GM18907 (cell line): Measurements from ENCODE around the gene CUBN.
A peak's percentile ranks its signal among the peaks of the same experiment; 100 is the strongest.
"Not testable (repeated sequence)": the region's sequence is repeated elsewhere in the genome, so short reads cannot be mapped to it uniquely, and the experiment has no call there.

Experiments
- ATAC-seq: cut with Tn5 transposase; IDR thresholded peaks from one replicate; pipeline ENCODE4 v1.9.1; 2021; ENCODE audit warnings: mild to moderate bottlenecking, moderate library complexity; ENCODE audit not compliant: unreplicated experiment

Gene CUBN

DNA sequence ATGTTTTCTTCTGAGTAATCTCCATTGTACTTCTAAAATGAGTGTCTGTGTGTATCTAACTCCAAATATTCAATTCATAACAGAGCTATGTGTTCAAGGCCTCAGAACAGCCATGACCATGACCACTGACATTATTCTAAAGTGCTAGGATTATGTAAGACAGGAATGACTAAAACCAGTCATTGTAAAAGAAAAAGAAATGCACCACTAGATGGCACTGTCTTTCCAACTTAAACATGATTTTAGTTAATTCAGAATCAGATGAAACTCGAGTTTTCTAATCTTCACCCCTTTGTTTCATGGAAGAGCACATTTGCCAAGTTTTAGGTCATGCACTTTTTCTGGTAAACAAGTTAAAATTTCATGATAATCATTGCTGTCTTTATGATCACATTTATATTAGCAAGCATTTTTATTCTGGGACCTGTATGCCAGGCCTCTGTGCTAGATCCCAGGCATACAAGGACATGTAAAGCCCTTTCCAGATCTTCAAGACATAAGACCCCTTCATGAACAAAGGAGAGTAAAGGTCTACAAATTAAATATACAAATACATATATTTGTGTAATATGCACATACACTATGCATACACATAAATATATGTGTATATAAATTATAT, 286.2 kb downstream of the CUBN start:
- no peak for ATAC-seq

- no peak for ATAC-seq
Observed at GRCh38 chr10:16835228-16835627, 294.4 kb downstream of the CUBN start.

DNA sequence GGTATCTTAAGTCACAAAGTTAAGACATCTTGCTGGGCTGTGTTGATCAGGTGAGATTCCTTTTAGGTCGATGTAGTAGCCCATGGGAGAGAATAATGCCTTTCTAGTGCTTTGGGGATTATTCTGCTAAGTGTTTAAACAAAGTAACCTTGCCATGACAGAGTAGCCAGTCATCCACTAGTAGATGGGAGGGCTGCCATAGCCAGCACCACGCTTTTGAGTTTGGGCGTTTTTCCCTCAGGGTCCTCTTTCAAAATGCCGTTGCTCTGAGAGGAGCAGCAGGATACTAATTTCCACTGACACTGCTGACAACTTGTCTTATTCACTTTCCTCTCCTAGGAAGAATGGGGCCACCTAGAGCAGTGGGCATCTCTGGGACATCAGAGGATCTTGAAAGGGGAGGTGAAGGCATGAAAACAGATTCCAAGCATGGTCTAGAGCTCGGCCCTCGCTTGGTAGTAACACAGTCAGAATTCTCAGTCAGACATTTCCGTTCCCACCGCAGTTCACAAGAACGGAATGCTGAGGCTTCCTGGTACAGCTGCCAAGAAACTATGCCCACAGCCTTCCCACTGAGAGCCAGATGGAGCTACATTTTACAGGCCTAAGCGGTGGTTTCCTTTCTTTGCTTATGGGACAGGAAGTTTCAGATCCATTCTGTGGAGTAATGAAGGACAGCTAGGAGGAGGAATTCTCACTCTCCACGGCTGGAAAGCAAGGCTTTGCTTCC, 297.1 kb downstream of the CUBN start:
- ATAC-seq: no peak

DNA sequence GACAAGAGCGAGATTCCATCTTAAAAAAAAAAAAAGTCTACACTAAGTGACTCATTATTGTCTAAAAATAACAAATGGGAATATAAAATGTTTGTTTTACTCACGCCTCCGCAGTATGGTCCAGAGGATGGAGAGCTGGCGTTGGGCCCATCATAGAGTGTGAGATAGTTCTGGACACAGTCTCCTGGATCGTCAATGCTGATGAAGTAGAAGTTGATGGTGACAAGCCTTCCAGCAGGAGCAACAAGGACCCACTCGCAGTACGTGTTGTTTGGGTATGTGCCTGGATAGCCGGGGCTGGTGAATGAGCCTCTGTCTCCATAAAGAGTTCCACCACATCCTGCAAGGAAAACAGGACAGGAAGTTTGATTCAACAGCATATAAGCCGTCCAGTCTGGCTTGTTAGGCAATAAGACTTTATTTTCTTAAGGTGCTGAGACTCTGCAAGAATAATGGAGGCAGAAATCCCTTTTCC, 300.9 kb downstream of the CUBN start:
- no peak for ATAC-seq

DNA sequence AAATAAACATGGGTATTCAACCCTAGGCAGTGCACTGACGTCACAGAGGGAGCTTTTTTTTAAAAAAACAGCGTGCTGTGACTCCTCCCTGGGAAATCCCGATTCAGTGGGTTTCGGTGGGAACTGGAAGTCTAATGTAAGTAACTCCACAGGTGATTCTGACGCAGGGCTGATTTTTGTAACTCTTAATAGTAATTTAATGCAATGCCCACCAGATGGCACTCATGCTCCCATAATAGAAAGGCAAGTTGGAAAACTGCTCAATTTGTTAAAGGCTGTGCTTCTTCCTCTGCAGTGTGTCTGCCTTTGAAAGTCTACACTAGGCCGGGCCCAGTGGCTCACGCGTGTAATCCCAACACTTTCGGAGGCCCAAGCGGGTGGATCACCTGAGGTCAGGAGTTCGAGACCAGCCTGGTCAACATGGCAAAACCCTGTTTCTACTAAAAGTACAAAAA, 301.5 kb downstream of the CUBN start:
- peak; percentile 79 for ATAC-seq

DNA sequence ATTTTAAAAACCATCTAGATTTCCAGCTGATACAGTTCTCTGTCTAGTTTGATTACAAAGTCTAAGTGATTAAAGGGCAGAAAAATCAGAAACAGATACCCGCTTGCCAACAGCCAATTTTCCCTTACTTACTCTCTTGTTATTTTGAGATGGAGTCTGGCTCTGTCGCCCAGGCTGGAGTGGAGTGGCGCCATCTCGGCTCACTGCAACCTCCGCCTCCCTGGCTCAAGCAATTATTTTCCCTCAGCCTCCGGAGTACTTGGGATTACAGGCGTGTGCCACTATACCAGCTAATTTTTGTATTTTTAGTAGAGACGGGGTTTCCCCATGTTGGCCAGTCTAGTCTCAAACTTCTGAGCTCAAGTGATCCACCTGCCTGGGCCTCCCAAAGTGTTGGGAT, 302.1 kb downstream of the CUBN start:
- ATAC-seq: not testable (repeated sequence)

DNA sequence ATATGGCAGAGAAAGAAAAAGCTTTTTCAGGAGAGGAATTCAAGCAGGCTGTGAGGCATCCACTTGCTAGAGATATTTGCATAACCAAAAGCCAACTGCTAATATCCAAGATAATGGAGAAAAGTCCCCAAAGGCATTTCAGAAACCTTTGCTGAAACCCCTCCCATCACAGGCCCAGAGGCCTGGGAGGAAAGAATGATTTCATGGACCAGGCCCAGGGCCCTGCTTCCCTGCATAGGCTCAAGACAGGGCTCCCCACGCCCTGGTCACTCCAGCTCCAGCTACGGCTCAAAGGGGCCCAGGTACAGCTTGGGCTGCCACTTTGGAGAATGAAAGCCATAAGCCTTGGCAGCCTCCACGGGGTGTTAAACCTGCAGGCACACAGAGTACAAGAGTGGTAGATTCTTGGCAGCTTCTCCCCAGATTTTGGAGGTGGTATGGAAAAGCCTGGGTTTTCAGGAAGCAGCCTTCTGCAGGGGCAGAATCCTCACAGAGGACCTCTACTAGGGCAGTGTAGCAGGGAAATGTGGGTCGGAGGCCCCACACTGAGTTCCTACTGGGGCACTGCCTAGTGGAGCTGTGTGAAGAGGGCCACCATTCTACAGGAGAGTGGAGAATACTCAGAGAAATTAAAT, 306.8 kb downstream of the CUBN start:
- ATAC-seq: no peak

DNA sequence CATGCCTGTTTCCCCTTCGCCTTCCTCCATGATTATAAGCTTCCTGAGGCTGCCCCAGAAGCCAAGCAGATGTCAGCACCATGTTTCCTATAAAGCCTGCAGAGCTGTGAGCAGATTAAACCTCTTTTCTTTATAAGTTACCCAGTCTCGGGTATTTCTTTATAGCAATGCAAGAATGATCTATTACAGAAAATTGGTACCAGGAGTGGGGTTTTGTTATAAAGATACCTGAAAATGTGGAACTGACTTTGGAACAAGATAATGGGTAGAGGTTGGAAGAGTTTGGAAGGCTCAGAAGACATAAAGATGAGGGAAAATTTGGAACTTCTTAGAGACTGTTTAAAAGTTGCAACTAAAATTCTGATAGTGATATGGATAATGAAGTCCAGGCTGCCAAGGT, 307.6 kb downstream of the CUBN start:
- ATAC-seq: no peak

DNA sequence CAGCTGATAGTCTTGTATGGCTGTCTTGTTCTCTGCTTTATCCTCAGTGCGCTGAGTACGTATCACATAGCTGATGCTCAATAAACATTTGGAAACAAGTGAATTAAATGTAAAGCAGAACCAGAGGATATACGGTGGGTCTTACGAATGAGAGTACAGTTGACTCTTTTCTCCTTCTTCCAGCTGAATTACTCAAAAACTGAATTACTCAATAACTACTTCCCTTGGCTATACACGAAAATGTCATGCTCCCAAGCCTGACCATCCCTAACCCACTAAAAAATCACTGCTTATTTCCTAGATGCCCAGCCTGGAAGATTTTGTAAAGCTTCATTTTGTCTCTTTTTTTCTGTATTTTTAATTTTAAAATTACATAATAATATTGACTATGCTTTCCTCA, 309.2 kb downstream of the CUBN start:
- ATAC-seq: no peak

DNA sequence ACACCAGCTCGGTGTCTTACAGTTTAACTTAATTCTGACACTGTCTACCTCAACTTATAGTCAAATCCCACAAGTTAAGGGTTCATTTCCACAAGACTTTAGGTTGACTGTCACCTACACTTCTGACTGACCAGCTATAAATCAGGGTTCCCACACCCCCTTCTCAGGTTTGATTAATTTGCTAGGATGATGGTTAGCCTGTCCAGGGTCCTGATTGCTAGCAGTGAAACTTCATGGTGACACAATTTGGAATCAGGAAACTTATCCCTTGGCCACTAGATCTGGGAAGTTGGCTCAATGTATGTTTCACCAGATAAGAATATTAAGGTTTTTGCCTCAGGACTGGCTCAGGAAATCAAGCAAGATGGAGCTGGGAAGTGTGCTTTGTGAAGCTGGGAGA, 309.6 kb downstream of the CUBN start:
- ATAC-seq: no peak

DNA sequence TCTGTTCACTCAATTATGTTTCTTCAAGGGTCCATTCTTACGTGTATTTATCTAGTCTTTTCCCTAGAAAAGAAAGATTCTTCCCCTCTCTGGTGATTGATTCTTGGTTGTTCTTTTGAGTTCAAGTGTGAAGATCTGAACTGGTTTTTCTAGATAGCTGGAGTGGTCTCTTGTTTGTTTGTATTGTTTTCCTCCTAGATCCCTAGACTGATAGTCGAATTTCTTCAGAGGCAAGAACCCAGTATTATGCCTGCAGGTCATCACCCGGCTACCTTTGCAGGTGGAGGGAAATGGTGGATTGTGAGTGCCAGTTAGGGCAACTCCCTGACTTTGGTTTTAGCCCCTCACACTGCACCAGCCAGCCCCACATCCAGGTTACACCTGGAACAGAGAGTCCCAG, 310.2 kb downstream of the CUBN start:
- no peak for ATAC-seq

DNA sequence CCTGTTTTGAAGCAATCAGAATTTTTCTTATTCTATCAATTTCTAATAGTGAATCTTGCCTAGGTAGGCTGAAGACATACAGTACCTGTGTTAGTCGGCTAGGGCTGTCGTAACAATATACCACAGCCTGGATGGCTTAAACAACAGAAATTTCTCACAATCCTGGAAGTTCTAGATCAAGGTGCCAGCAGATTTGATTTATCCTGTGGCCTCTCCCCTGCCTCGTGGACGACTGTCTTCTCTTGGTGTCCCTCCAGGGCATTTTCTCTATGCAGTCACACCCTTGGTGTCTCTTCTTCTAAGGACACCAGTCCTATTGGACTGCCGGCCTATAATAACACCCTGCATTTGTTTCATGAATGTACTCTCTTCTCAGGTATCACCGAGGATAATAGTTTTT, 310.6 kb downstream of the CUBN start:
- ATAC-seq: no peak

- peak; percentile 98 for ATAC-seq
Observed at GRCh38 chr10:16817125-16818019, 312.2 kb downstream of the CUBN start, which contains the start of gene RSU1. Gene RSU1 (minus strand): TSS chr10:16817424. CDS start chr10:16817081, 343 bp downstream.

- no peak for ATAC-seq
Observed at GRCh38 chr10:16816830-16817124, 312.8 kb downstream of the CUBN start.

DNA sequence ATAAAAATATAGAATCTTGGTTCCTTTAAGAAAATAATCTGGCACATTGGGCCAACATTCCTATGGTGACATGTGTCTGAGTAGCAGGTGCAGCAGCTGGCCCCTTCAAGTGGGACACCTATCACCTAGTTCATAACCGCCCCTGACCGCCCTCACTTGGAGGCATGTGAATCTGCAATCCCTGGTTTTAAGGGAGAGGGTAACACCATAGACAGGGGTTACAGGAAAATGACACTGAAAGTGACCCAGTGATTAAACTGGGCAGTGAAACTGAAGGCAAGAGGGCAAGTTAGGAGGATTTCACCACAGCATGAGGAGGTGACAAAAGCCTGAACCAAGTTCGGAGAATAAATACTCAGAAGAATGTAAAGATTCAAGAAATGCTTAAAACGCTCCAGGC, 313.4 kb downstream of the CUBN start:
- no peak for ATAC-seq

GRCh38 chr10:16814012-16814411, 315.6 kb downstream of the CUBN start:
- no peak for ATAC-seq

DNA sequence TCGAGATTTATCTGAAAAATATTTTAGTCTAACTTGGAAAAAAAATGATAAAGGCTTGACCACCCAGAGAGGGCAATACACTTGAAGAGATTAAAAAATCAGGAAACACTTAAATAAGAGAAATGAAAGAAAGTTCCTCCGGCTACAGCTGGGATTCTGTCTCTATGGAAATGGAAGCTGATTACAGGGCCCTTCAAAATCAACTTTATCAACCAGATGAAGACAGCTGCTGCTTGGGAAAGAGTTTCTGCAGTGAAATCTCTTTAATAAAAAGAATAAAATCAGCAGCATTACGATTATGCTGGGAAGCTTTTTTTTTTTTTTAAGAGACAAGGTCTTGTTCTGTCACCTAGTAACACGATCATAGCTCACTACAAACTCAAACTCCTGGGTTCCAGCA, 316.9 kb downstream of the CUBN start:
- no peak for ATAC-seq

GRCh38 chr10:16811765-16812164, 317.8 kb downstream of the CUBN start:
- ATAC-seq: no peak

DNA sequence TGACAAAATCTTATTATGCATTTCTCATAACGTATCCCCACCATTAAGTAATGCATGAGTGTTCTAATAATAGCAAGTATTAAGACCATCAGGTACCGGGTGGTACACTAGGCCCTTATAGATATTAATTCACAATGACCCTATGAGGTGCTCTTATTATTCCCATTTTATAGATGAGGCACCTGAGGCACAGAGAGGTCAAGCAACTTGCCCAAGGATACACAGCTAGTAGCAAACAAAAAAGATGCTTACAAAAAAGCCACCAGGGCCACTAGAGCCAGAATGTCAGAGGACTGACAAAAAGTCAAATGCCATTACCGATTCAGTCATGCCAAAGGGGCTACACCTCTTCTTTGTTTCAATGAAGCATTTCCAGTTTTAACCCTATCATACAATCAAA, 318.3 kb downstream of the CUBN start:
- no peak for ATAC-seq

DNA sequence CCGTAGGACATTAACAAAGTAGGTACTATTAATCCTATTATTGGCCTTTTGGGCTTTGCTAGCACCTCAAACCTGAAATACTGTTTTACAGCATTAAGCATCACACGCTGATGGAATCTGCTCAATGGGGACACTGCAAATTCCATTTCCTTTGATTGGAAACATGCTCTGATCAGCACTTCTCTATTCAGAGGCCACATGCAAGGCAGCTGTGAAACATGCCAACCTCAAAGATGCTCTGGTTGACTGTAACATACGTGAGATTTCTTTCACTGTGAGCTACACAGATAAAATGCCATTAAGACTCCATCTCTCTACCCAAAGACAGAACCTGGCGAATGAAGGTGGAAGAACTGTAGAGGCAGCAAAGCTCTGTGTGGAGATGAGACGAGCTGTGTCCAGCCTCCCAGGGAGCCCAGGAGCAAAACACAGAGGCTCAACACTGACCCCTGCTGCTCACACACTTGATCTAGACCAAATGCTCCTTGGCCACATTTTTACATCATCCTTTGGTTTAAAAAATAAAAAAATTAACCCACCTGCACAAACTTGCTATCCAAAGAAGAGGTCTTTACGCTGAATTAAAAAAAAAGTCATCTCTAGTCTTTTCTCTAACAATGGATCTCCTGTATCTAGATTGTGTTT, 320.4 kb downstream of the CUBN start:
- ATAC-seq: peak; percentile 80

GRCh38 chr10:16804123-16804522, 325.5 kb downstream of the CUBN start:
- ATAC-seq: no peak
